ENCODE results near the gene SPAG9. TPM values are rescaled to one million over a fixed set of nuclear protein-coding genes. Genes with fewer than 3 reads are reported as not detected.

Gene SPAG9
- polyA plus RNA-seq, 1 donor from 2014 or later: 201 TPM

GRCh38 chr17:51103050-51103449 lies 17.6 kb downstream of the SPAG9 start:
- no peaks in the 10 kb centered on the region for H3K9me2 ChIP-seq (ENCODE audit: insufficient read depth, low read length)
- H4K20me1 ChIP-seq (ENCODE audit: insufficient read depth): no peaks in the 10 kb centered on the region
- no peak overlapping the region for H3K27ac ChIP-seq (ENCODE audit: low read length)
- peaks cover 3% of the 10 kb centered on the region for H3K79me2 ChIP-seq (replicated peaks; ENCODE audit: insufficient read depth, low read length)
- no peak overlapping the region for H2AFZ ChIP-seq (ENCODE audit: low read depth, low read length)
- no peaks in the 10 kb centered on the region for H3F3A ChIP-seq (ENCODE audit: insufficient read depth, low read length, poor library complexity, severe bottlenecking)
- TF ChIP-seq TAF1 (IDR thresholded peaks at IDR 0.05; ENCODE audit: low read depth) (no peak), POLR2AphosphoS5 (IDR thresholded peaks at IDR 0.05) (no peak), RAD21 (conservative IDR thresholded peaks at IDR 0.05) (no peak), EP300 (conservative IDR thresholded peaks at IDR 0.05; ENCODE audit: poor library complexity, severe bottlenecking) (no peak), EZH2 (IDR thresholded peaks at IDR 0.05; ENCODE audit: borderline replicate concordance, insufficient read depth, low read length, poor library complexity, severe bottlenecking) (no peak), SMC3 (conservative IDR thresholded peaks at IDR 0.05; ENCODE audit: poor library complexity) (no peak), MXI1 (conservative IDR thresholded peaks at IDR 0.05; ENCODE audit: poor library complexity, severe bottlenecking) (no peak), REST (IDR thresholded peaks at IDR 0.05; ENCODE audit: borderline replicate concordance) (no peak), CTCF (IDR thresholded peaks at IDR 0.05; ENCODE audit: poor library complexity, severe bottlenecking) (no peak)
- H3K36me3 ChIP-seq (ENCODE audit: insufficient read depth, low read length): no peaks in the 10 kb centered on the region
- no peaks in the 10 kb centered on the region for H3K9me3 ChIP-seq (ENCODE audit: low read length)
- no peak overlapping the region for H3K4me2 ChIP-seq (ENCODE audit: low read length)
- no peak overlapping the region for H3K9ac ChIP-seq (ENCODE audit: low read length)
- no peak overlapping the region for H3K4me3 ChIP-seq (ENCODE audit: low read length)
- H3K27me3 ChIP-seq (ENCODE audit: insufficient read depth, low read depth, low read length): no peaks in the 10 kb centered on the region

- H3K27ac ChIP-seq (ENCODE audit: low read length): no peak overlapping the region
- peaks cover 6% of the 10 kb centered on the region for H3K79me2 ChIP-seq (replicated peaks; ENCODE audit: insufficient read depth, low read length)
- H3K4me2 ChIP-seq (ENCODE audit: low read length): no peak overlapping the region
- H3K9me2 ChIP-seq (ENCODE audit: insufficient read depth, low read length): no peaks in the 10 kb centered on the region
- H3K9ac ChIP-seq (ENCODE audit: low read length): no peak overlapping the region
- no peak for TF ChIP-seq POLR2AphosphoS5 (IDR thresholded peaks at IDR 0.05)
- H3K9me3 ChIP-seq (ENCODE audit: low read length): no peaks in the 10 kb centered on the region
- no peaks in the 10 kb centered on the region for H3K36me3 ChIP-seq (ENCODE audit: insufficient read depth, low read length)
- no peaks in the 10 kb centered on the region for H4K20me1 ChIP-seq (ENCODE audit: insufficient read depth)
- no peaks in the 10 kb centered on the region for H3F3A ChIP-seq (ENCODE audit: insufficient read depth, low read length, poor library complexity, severe bottlenecking)
- no peak overlapping the region for H2AFZ ChIP-seq (ENCODE audit: low read depth, low read length)
- H3K27me3 ChIP-seq (ENCODE audit: insufficient read depth, low read depth, low read length): no peaks in the 10 kb centered on the region
- H3K4me3 ChIP-seq (ENCODE audit: low read length): no peak overlapping the region
Measured at GRCh38 chr17:51097708-51098446, 22.8 kb downstream of the SPAG9 start.

All from neural cell (in vitro differentiated cells).